ENCODE measurements around the gene FRG2B.
"Not testable (repeated sequence)": the region's sequence is repeated elsewhere in the genome, so short reads cannot be mapped to it uniquely, and the experiment has no call there.

The FRG2B gene

GRCh38 chr10:133592716-133593115 is 33.9 kb downstream of the FRG2B start:
- DNase-seq = no peak

GRCh38 chr10:133590970-133591359 is 35.6 kb downstream of the FRG2B start:
- no peak for DNase-seq

GRCh38 chr10:133590226-133590969 is 36.2 kb downstream of the FRG2B start:
- DNase-seq = no peak

- DNase-seq = not testable (repeated sequence)
Measured at GRCh38 chr10:133577037-133577436, 49.6 kb downstream of the FRG2B start.
